SKM-1 (cell line): ENCODE measurements around the gene DTL.
"Not testable (repeated sequence)": the region's sequence is repeated elsewhere in the genome, so short reads cannot be mapped to it uniquely, and the experiment has no call there.

Experiments
- DNase-seq: peaks from one replicate; lab custom pipeline; 2025; ENCODE audit not compliant: unreplicated experiment; lab: John Stamatoyannopoulos, UW

DTL gene, protein sequence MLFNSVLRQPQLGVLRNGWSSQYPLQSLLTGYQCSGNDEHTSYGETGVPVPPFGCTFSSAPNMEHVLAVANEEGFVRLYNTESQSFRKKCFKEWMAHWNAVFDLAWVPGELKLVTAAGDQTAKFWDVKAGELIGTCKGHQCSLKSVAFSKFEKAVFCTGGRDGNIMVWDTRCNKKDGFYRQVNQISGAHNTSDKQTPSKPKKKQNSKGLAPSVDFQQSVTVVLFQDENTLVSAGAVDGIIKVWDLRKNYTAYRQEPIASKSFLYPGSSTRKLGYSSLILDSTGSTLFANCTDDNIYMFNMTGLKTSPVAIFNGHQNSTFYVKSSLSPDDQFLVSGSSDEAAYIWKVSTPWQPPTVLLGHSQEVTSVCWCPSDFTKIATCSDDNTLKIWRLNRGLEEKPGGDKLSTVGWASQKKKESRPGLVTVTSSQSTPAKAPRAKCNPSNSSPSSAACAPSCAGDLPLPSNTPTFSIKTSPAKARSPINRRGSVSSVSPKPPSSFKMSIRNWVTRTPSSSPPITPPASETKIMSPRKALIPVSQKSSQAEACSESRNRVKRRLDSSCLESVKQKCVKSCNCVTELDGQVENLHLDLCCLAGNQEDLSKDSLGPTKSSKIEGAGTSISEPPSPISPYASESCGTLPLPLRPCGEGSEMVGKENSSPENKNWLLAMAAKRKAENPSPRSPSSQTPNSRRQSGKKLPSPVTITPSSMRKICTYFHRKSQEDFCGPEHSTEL

DNA sequence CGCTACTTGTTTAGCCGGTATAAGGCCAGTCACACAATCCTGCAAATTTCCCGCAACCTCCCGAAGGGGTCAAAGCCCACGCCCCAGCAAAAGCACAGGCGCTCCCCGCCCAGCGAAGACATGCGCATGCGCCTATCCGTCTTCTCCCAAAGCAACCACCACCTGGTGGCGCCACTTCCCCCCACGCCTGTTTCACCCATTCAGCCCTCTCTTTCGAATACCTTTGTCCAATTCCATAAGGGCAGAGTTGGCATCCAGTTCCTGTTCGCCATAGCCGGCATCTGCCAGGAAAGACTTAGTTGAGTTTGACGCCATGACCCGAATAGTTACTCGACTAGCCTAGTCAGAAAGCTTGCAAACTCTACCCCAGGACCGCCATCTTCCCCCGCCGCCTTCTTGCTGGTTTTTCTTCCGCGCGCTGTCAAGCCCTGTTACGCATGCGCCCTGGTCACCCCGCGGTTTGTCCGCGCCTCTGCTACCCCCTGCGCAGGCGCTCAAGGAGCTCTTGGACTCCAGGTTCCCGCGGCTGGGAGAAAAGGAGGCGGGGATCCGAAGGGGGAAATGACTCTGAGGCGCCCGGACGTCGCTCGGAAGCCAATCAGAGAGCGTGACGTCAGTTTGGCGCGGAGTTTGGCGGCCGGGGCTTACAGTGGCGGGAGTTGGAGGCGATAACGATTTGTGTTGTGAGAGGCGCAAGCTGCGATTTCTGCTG lies at the start of gene DTL, which contains the start of gene INTS7:
Gene DTL (plus strand): TSS at position 626 of the 712 bp plus-strand sequence. CDS start 143 bp downstream, outside the sequence.
Gene INTS7 (minus strand): TSS at position 435 of the 712 bp plus-strand sequence. CDS start 120 bp downstream, at position 315.
- peak; percentile 100 for DNase-seq

DNA sequence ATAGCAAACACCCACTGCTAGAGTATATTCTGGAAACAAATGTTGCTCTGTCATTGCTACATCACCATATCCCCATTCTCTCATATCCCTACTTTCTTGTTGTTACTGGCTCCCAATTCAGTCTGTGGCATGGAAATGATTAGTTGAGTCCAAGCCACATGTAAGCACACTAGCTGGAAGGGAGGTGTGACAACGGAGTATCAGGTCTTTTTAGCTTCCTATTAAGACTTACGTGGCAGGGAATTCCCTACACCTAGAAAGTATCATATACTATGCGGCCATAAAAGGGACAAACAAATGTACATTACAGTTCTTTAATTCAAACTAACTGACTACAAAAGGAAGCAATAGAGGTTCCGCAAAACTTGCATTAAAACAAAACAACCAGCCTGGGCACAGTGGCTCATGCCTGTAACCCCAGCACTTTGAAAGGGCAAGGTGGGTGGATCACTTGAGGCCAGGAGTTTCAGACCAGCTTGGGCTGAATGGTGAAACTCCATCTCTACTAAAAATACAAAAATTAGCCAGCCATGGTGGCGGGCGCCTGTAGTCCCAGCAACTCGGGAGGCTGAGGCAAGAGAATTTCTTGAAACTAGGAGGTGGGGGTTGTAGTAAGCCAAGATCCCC lies 48.8 kb upstream of the DTL start:
- no peak for DNase-seq

DNA sequence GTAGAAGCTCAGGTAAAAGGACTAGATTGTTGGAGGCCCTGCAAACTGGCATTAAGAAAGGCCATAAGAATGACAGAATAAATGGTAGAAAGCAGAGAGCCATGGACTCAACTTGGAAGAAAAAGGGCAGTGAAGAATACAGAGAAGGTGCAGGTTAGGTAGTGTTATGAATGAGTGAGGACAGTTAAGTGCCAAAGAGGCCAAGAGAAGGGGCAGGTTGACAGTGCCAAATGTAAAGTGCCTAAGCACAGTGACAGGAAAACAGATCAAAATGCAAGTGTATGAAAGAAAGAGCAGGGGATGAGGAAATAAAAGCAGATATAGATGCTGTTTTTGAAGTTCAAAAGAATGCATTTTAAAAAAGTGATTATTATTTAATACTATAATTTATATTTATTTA lies 43.9 kb upstream of the DTL start:
- no peak for DNase-seq

DNA sequence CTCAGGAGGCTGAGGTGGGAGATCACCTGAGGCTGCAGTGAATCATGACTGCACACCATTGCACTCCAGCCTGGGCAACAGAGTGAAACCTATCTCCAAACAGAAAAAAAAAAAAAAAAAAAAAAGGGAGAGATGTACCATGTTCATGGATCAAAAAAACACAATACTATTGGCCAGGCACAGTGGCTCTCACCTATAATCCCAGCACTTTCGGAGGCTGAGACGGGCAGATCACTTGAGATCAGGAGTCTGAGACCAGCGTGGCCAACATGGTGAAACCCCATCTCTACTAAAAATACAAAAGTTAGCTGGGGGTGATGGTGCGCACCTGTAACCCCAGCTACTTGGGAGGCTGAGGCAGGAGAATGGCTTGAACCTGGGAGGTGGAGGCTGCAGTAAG lies 38.1 kb upstream of the DTL start:
- not testable (repeated sequence) for DNase-seq

DNA sequence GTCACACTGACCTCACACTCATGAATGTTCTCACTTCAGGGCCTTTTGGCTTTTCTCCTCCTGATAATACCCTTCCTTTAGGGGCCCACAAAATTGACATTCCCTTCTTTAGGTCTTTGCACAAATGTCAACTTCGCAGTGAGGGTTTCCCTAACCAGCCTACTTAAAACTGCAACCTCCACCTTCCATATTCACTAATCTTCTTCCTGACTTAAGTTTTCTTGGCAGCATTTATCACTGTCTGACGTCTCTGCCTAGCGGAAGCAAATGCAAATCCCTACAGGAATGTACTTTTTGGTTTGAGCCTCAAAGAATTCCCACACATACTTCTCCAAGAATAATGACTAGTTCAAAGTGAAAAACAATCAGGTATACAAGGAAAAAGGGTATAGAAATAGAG lies 33.0 kb upstream of the DTL start:
- DNase-seq = no peak

DNA sequence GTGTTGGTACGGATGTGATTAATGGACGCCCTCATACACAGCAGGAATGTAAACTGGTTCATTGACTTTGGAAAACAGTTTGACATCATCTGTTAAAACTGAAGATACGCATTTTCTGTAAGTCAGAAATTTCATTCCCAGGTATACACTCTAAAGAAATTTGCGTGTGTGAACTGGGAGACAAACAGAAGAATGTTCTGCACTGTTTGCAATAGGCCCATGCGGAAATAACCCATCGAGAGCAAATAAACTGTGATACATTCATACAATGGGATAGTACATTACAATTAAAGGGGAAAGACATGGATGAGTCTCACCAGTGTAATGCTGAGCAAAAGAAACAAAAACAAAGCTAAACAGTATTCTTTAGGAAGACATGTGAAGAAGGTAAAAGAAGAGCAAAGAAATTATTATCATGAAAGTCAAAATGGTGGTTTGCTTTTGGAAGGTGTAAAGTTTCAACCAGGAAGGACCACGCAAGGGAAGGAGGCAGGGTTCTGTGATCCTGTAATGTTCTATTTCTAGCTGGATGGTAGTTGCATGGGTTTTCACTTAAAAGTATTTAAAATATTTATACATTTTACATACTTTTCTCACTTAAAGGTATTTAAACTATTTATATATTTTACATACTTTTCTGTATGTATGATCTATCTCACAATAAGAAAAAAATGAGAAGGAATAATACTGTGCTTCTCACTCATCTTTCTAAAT lies 30.5 kb upstream of the DTL start:
- DNase-seq = no peak

DNA sequence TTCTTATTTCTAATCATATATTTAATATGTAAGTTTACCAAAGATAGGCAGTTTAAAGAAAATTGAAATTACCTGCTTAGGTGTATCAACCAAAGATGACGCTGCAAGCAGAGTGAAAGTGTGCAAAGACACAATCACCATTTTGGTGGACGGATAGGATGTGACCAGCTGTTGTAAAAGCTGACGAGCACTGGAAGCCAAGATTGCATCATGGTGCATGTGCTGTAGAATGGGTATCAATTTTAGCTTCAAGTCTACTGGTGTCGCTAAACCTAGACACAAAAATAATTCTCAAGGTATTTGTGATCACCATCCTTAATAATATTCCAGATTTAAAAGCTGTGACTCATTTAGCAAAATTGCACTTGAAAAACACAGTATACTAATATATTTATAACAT lies 28.4 kb upstream of the DTL start:
- DNase-seq = no peak

DNA sequence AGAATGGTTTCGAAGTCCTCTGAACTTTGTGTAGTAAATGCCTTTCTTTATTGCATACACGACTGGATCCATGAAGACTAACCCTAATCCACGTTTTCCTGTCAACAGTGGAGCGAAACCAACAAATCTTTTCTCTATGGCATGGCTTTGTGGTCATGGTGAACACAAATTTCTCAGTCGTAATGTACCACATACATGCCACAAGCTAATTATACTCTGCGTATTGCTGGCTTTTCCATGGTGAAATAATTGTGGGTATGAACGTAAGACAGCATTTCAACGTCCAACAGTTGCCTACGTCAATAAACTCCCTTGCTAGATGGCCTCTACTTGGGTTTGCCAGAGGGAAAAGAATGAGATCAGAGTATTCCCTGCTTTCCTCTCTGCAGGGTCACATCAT lies 27.7 kb upstream of the DTL start:
- no peak for DNase-seq

DNA sequence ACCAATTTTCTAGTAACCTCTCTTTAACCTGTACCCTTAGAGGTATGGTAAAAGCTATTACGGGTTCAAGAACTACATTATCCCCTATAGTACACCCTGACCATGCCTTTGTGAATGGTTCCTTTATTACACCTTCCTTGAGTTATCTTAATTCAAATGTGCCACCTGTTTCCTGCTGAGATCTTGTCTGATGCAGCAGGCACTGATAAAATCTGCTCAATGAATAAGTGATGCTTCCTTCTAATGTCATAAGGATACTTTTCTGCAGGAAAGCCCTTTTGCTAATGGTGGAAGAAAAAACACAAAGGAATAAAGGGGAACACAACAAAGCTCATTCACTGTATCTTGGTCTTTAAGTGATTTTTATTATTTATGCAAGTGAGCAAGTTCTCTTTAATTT lies 26.0 kb upstream of the DTL start:
- DNase-seq = no peak

DNA sequence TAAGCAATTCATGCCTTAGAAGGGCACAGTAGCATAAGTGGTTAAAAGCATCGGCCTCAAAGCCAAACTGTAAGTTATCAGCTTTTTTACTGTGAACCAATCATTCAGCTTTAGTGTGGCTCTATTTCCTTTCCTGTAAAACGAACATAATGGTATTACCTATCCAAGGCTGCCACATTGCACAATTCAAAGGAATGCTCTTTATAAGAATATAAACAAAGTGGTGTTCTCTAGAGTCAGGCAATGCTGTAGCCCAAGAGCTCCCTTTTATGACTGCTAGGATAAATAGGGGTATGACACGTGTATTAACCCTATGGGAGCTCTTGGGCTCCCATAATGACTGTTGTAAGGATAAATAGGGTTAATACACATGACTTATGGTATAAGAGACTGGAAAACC lies 25.5 kb upstream of the DTL start:
- DNase-seq = no peak

DNA sequence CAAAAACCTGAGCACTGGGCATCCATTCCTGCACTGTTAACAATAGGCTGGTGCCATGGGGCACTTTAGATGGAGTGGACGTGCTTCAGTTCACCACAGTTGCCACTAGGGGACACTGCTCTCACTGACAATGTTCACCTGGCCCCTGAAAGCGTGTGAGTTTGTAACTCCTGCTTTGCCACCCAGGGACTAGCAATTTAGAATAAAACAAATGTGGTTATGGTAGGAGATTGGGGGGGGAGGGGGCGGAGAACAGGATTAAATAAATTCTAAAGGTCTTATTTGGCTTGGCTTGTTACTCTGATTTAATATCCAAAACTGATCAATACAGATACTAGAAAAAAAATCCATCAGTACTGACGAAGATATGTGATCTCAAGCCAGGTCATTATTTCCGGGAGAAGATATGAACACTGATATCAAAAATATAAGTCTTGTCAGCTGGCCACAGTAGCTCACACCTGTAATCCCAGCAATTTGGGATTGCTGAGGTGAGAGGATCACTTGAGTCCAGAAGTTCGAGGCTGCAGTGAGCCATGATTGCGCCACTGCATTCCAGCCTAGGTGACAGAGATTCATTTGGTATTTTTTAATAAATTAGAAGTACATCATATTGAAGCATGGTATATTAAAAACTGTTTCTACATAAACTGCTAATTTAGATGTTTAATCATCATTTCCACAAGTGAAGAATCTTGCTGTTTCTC lies 23.4 kb upstream of the DTL start:
- peak; percentile 73 for DNase-seq

DNA sequence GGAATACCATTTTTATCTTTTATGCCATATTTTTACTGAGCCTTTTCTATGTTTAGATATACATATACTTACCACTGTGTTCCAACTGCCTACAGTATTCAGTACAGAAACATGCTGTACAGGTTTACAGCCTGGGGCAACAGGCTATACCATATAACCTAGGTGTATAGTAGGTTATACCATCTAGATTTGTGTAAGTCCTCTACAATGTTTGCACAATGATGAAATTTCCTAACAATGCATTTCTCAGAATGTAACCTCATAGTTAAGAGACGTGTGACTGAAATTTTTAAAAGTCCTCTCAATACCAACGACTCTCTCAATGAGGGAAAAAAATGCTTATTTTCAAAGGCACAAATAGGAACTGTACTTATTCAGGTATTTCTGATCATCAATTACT lies 21.9 kb upstream of the DTL start:
- no peak for DNase-seq

DNA sequence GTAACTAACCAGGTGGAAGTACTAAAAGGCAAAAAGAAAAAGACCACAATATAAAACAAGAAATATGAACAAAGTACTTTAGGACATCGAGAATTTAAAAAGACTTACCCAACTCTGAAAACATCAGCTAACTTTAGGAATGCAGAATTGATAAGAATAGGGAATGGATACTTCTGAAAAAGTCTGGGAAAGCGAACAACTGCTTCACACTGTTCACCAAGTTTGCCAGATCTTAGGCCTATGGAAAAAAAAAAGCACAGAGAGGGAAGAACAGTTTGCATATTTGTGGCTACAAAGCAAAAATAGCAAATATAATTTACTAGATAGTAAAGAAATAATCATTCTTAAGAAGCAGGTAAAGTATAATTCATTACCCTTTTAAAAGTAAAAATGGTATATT lies 14.6 kb upstream of the DTL start:
- DNase-seq = no peak

DNA sequence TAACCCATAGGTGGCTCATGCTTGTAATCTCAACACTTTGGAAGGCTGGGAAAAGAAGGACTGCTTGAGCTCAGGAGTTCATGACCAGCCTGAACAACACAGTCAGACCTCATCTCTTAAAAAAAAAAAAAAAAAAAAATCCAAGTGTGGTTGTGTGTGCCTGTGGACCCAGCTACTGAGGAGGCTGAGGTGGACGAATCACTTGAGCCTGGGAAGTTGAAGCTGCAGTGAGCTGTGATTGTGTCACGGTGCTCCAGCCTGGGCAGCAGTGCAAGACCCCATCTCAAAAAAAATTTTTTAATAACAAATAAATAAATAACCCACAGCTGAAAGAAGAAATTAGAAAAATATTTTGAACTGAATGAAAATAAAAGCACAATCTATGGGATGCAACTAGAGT lies 14.0 kb upstream of the DTL start:
- DNase-seq = no peak

DNA sequence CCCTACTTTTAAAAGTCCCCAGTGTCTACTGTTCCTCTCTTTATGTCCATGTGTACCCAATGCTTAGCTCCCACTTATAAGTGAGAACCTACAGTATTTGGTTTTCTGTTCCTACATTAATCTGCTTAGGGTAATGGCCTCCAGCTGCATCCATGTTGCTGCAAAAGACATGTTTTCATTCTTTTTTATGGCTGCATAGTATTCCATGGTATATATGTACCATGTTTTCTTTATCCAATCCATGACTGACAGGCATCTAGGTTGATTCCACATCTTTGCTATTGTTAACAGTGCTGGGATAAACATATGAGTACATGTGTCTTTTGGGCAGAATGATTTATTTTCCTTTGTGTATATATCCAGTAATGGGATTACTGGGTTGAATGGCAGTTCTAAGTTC lies 12.6 kb upstream of the DTL start:
- not testable (repeated sequence) for DNase-seq

DNA sequence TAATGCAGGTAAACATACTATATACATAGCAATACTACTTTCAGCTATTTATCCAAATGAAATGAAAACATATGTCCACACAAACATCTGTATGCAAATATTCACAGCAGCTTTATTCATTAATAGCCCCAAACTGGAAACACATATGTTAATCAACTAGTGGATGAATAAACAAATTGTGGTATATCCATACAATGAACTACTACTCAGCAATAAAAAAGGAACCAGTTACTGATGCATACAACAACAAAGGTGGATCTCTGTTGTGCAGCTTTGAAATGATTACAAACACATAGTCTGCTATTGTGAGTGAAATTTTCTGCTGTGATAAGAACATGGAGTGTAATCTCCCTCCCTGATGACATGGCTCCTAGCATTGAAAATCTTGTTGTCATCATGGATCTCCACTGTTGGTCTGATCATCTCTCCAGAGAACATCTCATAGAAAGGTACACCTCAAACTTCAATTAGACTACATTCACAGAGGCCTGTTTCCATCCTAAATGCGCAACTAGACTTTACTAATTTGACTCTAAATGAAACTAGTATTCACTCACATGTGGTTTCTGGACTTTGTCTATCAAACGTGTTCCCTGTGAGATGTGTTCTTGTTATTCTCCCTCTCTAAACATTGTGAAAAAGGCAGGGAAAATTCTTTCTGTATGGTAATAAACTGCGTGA lies 10.9 kb upstream of the DTL start:
- DNase-seq = no peak

DNA sequence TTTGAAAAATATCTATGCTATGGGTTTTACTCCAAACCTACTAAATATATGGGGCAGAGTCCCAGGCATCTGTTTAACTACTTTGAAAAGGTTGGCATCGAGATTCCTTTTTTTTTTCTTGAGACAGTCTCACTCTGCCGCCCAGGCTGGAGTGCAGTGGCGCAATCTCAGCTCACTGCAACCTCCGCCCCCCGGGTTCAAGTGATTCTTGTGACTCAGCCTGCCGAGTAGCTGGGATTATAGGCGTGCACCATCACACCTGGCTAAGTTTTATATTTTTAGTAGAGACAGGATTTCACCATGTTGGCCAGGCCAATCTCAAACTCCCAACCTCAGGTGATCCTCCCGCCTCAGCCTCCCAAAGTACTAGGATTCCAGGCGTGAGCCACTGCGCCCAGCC lies 7.8 kb upstream of the DTL start:
- not testable (repeated sequence) for DNase-seq

DNA sequence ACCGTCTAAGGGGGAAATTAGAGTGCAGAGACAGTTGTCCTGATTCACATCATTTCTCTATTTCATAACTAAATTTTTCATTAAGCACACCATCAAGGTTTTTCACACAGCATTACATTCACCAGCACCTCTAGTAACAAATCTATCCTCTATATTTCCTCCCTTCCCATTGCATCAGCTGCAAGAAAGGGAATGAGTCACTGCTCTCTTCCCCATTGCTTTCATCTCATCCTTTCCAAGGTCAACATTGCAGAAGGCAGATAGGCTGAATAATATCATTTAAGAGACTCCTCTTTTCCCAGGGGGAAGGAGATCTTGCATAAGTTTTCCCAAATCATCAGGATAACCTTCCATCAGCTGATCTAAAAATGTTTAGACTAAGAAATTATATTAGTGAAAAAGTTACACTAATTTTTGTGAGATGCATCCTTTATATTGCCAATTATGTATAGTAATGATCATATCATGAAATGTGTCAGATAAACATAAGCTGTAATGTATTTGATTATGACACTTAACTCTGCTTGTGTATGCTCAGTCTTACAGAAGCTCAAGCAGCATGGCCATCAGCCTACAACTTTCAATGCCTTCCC lies 4.5 kb upstream of the DTL start:
- no peak for DNase-seq

DNA sequence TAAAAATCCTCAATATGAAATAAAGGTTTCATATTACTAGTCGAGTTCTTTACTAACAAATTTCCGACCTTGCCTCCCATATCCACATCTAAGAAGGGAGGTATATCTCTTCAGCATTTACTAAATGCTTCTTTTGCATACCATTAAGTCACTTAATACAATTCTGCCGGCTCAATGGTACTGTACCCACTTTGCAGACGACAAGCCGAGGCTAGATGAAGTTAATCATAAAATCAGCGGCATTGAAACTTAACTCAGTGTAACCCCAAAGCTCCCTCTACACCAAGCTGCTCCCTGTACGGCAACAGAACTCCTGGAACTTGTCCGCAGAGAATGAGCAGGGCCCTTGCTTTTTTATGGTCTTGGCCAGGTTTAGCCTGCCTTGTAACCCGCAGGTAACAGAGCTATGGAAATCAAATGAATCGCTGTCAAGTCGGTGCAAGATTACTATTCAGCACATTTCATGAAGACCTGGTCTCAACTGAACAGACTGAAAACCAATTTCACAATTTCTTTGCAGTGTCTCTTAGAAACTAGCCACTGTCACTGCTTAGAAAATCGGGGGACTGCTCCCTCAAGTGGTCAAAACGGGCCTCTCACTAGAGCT lies 929 bp upstream of the DTL start:
- DNase-seq = no peak
